ENCODE results near the gene ZNF652. TPM values are rescaled to one million over a fixed set of nuclear protein-coding genes. Genes with fewer than 3 reads are reported as not detected.
"Not testable (repeated sequence)": the region's sequence is repeated elsewhere in the genome, so short reads cannot be mapped to it uniquely, and the experiment has no call there.

ZNF652 gene
- total and polyA plus RNA-seq, 2 donors, result 12.8 to 47.5 TPM

DNA sequence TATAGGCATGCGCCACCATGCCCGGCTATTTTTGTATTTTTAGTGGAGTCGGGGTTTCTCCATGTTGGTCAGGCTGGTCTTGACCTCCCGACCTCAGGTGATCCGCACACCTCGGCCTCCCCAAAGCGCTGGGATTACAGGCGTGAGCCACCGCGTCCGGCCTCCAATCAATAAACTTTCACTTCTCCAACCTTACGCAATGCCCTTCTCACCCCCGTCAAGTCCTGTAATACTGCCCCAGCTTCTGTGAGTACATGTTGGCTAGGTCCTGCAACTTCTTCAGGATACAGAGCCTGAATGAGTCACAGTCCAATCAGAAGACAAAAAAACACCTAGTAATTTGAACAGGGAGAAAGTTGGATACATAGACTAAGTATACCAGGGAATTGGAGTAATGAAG is 84.4 kb downstream of the ZNF652 start:
- no peaks in the 10 kb centered on the region for H3K4me1 ChIP-seq (ENCODE audit: insufficient read depth)
- no peak for DNase-seq (ENCODE audit: extremely low spot score)
- WGBS, result 89% methylated on average over 13 of the region's 13 CpGs
- H3K36me3 ChIP-seq (ENCODE audit: insufficient read depth), result no peaks in the 10 kb centered on the region
- no peak overlapping the region for H3K4me3 ChIP-seq (ENCODE audit: low read depth, low read length)
- no peak overlapping the region for H3K27ac ChIP-seq (ENCODE audit: low read depth)

DNA sequence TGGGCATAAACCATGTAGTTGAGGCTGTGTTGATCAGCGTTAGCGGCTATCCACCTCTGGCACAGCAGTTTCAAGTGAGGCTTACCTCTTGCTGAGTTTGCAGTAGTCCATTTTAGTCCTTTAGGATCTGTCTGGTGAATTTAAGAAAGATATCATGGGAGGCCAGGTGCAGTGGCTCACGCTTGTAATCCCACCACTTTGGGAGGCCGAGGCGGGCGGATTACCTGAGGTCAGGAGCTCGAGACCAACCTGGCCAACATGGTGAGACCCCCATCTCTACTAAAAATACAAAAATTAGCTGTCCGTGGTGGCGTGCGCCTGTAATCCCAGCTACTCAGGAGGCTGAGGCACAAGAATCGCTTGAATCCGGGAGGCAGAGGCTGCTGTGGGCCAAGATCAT is 86.1 kb downstream of the ZNF652 start:
- H3K4me3 ChIP-seq (ENCODE audit: low read depth, low read length); H3K4me1 ChIP-seq (ENCODE audit: insufficient read depth); DNase-seq (ENCODE audit: extremely low spot score); H3K27ac ChIP-seq (ENCODE audit: low read depth); H3K36me3 ChIP-seq (ENCODE audit: insufficient read depth): not testable (repeated sequence)
- 94% methylated on average over 12 of the region's 12 CpGs for WGBS

DNA sequence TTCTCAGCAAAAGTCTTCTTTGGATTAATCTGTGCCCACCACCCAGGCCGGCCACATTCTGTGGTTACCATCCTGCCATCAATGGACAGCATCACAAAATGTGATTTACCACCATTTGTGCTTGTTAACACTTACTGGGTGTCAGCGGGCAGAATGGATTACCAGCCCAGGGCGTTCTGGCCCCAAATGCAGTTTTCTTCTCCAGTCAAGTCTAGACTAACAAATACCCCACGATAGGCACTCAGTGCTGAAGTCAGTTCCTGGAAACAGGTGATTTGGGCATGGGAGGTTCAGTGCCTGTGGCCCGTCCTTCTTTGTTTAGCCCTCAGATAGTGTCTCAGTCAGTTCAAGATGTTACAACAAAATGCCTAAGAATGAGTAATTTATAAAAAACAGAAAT is 92.7 kb downstream of the ZNF652 start:
- no peak overlapping the region for H3K4me3 ChIP-seq (ENCODE audit: low read depth, low read length)
- H3K4me1 ChIP-seq (ENCODE audit: insufficient read depth), result no peaks in the 10 kb centered on the region
- H3K27ac ChIP-seq (ENCODE audit: low read depth), result no peak overlapping the region
- 80% methylated on average over 5 of the region's 5 CpGs for WGBS
- H3K36me3 ChIP-seq (ENCODE audit: insufficient read depth), result no peaks in the 10 kb centered on the region
- DNase-seq (ENCODE audit: extremely low spot score), result no peak

DNA sequence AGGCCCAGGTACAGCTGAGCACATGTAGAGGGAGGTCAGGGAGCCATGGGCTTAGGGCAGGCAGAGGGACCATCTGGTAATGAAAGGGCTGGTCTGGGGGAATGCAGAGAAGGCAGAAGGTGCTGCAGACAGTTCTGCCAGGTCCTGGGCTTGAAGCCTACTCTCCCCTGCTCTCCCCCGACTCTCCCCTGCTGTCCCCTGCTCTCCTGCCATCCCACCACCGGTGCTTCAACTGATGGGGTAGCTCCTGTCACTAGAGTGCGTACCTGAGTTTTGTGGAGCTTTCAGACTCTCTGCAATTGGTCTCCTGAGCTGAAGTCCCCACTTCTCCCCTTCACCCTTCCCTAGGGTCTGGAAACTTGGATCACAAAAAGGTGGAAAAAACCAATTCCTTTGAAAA is 94.1 kb downstream of the ZNF652 start:
- Histone ChIP-seq H3K4me3 (ENCODE audit: low read depth, low read length) (no peak overlapping the region), H3K36me3 (ENCODE audit: insufficient read depth) (no peaks in the 10 kb centered on the region), H3K4me1 (ENCODE audit: insufficient read depth) (no peaks in the 10 kb centered on the region), H3K27ac (ENCODE audit: low read depth) (no peak overlapping the region)
- WGBS, result 79% methylated on average over 3 of the region's 3 CpGs
- DNase-seq (ENCODE audit: extremely low spot score), result no peak

DNA sequence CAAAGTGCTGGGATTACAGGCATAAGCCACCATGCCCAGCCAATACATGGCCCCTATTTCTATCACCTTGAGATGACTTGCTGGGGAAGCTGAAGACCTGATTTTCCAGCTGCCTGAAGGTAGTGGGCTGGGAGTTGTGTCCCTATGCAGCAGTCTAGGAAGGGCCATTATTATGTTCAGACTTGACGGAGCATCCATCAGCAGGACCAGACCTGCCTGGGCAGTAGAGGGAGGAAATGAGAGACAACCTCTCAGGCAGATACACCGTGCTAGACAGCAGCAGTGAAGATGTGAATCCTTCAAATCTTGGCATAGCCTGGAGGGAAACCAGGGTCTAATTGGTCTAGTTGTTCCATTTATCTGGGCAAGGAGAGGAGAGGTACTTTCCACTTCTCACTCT is 95.8 kb downstream of the ZNF652 start:
- Histone ChIP-seq H3K36me3 (ENCODE audit: insufficient read depth) (no peaks in the 10 kb centered on the region), H3K4me1 (ENCODE audit: insufficient read depth) (no peaks in the 10 kb centered on the region), H3K4me3 (ENCODE audit: low read depth, low read length) (no peak overlapping the region), H3K27ac (ENCODE audit: low read depth) (no peak overlapping the region)
- DNase-seq (ENCODE audit: extremely low spot score), result no peak
- WGBS, result 83% methylated on average over 2 of the region's 2 CpGs

DNA sequence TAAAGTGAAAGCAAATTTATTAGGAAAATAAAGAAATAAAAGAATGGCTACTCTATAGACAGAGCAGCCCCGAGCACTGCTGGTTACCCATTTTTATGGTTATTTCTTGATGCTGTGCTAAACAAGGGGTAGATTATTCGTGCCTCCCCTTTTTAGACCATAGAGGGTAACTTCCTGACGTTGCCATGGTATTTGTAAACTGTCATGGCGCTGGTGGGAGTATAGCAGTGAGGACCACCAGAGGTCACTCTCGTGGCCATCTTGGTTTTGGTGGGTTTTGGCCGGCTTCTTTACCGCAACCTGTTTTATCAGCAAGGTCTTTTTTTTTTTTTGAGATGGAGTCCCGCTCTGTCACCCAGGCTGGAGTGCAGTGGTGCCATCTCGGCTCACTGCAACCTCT is 100.5 kb downstream of the ZNF652 start:
- 89% methylated on average over 9 of the region's 9 CpGs for WGBS

DNA sequence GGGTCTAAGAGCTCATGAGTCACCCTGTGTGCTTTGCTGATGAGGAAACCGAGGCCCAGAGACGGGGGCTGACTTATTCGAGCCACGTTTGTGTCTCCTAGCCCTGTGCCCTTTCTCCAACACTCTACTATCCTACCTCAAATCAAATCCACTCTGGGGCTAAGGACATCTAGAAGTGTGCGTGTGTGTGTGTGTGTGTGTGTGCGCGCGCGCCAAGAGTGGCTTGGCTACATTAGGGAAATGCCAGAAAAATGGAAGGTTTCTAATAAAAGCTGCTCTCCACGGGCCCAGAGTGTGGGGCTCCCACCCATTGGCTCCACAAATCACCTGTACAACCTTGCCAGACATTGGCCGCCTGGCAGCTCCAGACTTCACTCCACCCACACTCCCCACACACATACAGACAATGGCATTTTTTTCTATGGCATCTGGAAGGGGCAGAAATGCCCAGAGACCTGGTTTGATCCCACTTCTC is 101.2 kb downstream of the ZNF652 start:
- no peak for DNase-seq (ENCODE audit: extremely low spot score)
- Histone ChIP-seq H3K36me3 (ENCODE audit: insufficient read depth) (no peaks in the 10 kb centered on the region), H3K4me1 (ENCODE audit: insufficient read depth) (no peaks in the 10 kb centered on the region), H3K27ac (ENCODE audit: low read depth) (no peak overlapping the region), H3K4me3 (ENCODE audit: low read depth, low read length) (peak overlapping the region; percentile 42)
- WGBS, result 53% methylated on average over 11 of the region's 11 CpGs

More for the DNA sequence above, 100.5 kb downstream of the ZNF652 start:
- not testable (repeated sequence) for H3K4me3 ChIP-seq (ENCODE audit: low read depth, low read length); DNase-seq (ENCODE audit: extremely low spot score); H3K36me3 ChIP-seq (ENCODE audit: insufficient read depth); H3K27ac ChIP-seq (ENCODE audit: low read depth); H3K4me1 ChIP-seq (ENCODE audit: insufficient read depth)

DNA sequence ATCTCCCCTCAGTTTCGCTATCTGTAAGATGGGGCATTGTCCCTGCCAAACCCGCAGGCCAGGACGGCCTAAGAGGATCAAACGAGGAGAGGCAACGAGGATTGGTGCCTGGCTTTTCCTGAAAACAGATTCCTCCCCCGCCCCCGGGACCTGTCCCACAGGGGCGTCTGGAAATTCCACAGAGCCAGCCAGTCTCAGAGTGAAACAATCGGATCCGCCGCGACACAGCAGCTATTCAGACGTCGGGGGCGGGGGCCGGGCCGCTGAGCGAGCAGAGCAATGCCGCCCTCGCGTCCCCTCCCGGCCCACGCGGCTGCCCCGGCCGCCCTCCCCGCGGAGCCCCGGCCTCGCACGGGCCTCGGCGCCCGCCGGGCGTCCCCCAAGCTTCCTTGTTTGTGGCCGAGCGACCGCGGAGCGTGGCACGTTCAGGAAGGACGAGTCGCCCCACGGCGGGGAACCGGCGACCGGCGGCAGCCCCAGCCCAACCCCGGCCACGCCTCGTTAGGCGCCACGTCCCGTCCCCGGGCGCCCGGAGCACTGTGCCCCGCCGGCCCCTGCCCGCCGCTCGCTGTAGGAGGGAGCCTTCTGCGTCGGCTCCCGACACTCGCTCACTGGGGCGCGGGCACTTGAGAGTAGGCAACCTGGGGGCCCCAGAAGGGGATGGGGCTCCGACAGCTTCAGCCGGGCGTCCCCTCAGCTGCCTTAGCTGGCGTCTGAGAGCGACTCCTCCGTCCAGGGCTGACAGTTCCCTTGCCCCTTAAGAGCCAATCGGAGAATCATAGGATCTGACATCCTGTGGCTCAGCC is 101.8 kb downstream of the ZNF652 start:
- WGBS, result under 1% methylated on average over 77 of the region's 77 CpGs
- peak overlapping the region; percentile 53 for H3K27ac ChIP-seq (ENCODE audit: low read depth)
- no peaks in the 10 kb centered on the region for H3K4me1 ChIP-seq (ENCODE audit: insufficient read depth)
- DNase-seq (ENCODE audit: extremely low spot score), result no peak
- H3K4me3 ChIP-seq (ENCODE audit: low read depth, low read length), result peak overlapping the region; percentile 42
- no peaks in the 10 kb centered on the region for H3K36me3 ChIP-seq (ENCODE audit: insufficient read depth)

DNA sequence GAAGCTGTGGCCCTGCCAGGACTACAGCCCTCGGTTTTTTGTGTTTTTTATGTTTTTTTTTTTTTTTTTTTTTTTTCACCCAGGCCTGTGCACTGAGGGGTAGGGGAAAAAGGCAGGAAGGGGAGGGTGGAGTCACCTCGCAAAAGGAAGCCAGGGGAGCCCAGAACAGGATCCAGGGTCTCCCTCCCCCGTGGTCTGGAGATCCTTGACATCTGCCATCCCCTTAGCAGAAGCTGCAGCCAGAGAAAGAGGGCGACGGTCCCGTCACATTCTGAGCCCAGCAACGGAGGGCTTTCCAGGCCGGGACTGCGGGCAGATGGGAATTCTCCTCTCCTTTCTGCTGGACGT is 102.4 kb downstream of the ZNF652 start:
- WGBS, result 16% methylated on average over 10 of the region's 10 CpGs
- H3K36me3 ChIP-seq (ENCODE audit: insufficient read depth), result no peaks in the 10 kb centered on the region
- H3K27ac ChIP-seq (ENCODE audit: low read depth), result no peak overlapping the region
- H3K4me3 ChIP-seq (ENCODE audit: low read depth, low read length), result peak overlapping the region; percentile 42
- no peaks in the 10 kb centered on the region for H3K4me1 ChIP-seq (ENCODE audit: insufficient read depth)
- DNase-seq (ENCODE audit: extremely low spot score), result no peak

DNA sequence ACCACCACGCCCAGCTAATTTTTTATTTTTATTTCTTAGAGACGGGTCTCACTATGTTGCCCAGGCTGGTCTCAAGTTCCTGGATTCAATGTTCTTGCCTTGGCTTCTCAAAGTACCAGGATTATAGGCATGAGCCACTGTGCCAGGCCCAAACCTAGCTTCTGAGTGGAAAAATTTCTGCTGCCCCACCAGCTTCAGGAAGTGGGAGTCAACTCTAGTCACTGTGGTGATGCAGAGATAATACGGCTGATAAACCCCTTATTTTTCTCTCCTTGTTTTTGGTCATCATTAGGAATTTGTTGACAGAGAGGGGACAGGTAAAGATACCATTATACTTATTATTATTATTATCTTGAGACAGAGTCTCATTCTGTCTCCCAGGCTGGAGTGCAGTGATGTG is 103.7 kb downstream of the ZNF652 start:
- Histone ChIP-seq H3K36me3 (ENCODE audit: insufficient read depth) (no peaks in the 10 kb centered on the region), H3K27ac (ENCODE audit: low read depth) (no peak overlapping the region), H3K4me1 (ENCODE audit: insufficient read depth) (no peaks in the 10 kb centered on the region), H3K4me3 (ENCODE audit: low read depth, low read length) (no peak overlapping the region)
- 92% methylated on average over 3 of the region's 3 CpGs for WGBS
- DNase-seq (ENCODE audit: extremely low spot score), result no peak

DNA sequence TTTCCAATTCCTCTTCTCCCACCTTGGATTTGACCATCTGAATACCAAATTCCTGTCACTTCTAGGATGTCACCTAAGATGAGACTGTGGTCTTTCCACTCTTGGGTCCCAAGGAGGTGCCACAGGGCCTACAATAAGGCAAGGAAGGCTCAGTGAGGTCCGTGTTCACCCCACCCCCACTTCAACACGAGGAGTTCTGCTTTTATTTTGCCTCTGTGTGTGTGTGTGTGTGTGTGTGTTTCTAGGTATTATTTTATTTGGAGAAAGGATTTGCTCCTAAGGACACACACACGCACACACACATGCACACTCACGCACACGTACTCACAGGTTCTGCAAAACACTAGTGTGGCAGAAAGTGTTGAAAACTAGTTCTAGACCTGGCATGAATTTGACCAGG is 106.9 kb downstream of the ZNF652 start:
- H3K4me1 ChIP-seq (ENCODE audit: insufficient read depth), result no peaks in the 10 kb centered on the region
- no peaks in the 10 kb centered on the region for H3K36me3 ChIP-seq (ENCODE audit: insufficient read depth)
- no peak overlapping the region for H3K27ac ChIP-seq (ENCODE audit: low read depth)
- H3K4me3 ChIP-seq (ENCODE audit: low read depth, low read length), result no peak overlapping the region
- 69% methylated on average over 5 of the region's 5 CpGs for WGBS
- no peak for DNase-seq (ENCODE audit: extremely low spot score)

DNA sequence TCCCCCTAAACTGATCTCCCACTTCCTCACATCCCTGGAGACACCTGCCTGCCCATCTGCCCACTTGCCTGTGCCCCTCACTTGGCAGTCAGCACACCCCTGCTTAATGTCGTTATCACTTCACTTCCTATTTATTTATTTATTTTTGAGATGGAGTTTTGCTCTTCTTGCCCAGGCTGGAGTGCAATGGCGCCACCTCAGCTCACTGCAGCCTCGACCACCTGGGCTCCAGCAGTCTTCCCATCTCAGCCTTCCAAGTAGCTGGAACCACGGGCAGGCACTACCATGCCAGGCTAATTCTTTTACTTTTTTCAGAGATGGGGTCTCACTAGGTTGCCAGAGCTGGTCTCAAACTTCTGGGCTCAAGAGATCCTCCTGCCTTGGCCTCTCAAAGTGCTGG is 108.0 kb downstream of the ZNF652 start:
- H3K36me3 ChIP-seq (ENCODE audit: insufficient read depth), result no peaks in the 10 kb centered on the region
- 64% methylated on average over 4 of the region's 4 CpGs for WGBS
- no peaks in the 10 kb centered on the region for H3K4me1 ChIP-seq (ENCODE audit: insufficient read depth)
- no peak overlapping the region for H3K4me3 ChIP-seq (ENCODE audit: low read depth, low read length)
- no peak overlapping the region for H3K27ac ChIP-seq (ENCODE audit: low read depth)
- DNase-seq (ENCODE audit: extremely low spot score), result no peak

DNA sequence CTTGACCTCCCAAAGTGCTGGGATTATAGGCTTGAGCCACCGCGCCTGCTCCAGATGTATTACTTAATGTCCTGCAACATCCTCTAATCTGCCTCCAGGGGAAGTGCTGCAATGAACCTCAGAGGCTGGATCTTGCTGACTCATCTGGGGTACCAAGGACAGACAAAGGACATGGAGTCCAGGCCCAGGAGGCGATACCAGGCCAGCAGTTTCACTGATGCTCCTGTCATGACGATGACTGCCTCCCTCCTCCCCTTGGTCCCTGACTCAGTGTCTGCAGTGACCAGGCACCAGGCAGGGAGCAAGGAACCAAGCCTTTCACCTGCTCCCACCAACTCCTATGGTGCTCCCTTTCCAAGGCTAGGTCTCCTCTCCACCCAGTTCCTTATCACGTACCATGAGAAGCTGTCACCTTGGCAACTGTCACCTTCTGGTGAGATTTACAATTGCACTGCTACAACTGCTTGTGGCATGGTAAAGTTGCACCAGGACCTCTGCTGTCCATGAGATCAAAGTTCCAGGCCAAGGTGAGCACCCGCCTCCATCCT is 109.8 kb downstream of the ZNF652 start:
- Histone ChIP-seq H3K4me3 (ENCODE audit: low read depth, low read length) (no peak overlapping the region), H3K27ac (ENCODE audit: low read depth) (no peak overlapping the region), H3K4me1 (ENCODE audit: insufficient read depth) (no peaks in the 10 kb centered on the region), H3K36me3 (ENCODE audit: insufficient read depth) (no peaks in the 10 kb centered on the region)
- DNase-seq (ENCODE audit: extremely low spot score), result no peak
- WGBS, result 84% methylated on average over 6 of the region's 6 CpGs

DNA sequence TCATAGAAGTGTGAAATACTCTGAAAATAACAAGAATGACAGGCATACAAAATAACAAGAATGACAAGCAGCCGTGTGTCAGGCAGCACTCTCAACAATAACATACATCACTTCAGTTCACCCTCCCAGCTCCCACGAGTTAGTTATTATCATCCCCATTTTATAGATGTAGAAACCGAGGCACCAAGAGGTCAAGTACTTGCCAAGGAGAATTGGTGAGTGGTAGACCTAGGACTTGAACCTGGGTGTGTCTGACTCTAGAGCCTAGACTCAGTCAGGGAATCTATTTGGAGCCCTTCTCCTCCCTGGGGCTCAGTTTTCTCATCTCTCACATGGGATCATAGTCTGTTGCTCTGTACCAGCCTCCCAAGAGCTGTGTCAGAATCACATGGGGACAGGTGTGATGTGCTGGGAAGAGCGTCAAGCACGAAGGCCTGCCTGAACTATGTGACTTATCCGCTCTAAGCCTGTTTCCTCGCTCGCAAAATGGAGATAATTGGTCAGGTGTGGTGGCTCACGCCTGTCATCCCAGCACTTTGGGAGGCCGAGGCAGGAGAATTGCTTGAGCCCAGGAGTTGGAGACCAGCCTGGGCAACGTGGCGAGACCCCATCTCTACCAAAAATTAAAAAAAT is 112.0 kb downstream of the ZNF652 start:
- Histone ChIP-seq H3K4me1 (ENCODE audit: insufficient read depth) (no peaks in the 10 kb centered on the region), H3K4me3 (ENCODE audit: low read depth, low read length) (no peak overlapping the region), H3K36me3 (ENCODE audit: insufficient read depth) (no peaks in the 10 kb centered on the region), H3K27ac (ENCODE audit: low read depth) (no peak overlapping the region)
- WGBS, result 89% methylated on average over 12 of the region's 12 CpGs
- no peak for DNase-seq (ENCODE audit: extremely low spot score)

Measured in urinary bladder (tissue), 4 donors.